Kidney (tissue), 14 donors: ENCODE measurements around the gene LHFPL4. TPM values are rescaled to one million over a fixed set of nuclear protein-coding genes. Genes with fewer than 3 reads are reported as not detected.

ENCODE experiments used
- DNase-seq, 5 donors: peaks; one replicate each; pipeline ENCODE4 v3.0.0-alpha.2; 2013 to 2020
- FAIRE-seq: peaks from 2 replicates; lab custom pipeline; 2012; peaks lifted over from hg19 to GRCh38; lab: Jason Lieb, UNC
- H3K27ac ChIP-seq, 2 donors: one replicate each; pipeline ENCODE4 v1.7.0; 2013; ENCODE audit warnings: low read depth in 2 of 2, low read length in 2 of 2, inconsistent platforms in 1 of 2
- H3K27me3 ChIP-seq: one replicate; pipeline ENCODE4 v1.7.1; 2013; ENCODE audit warnings: low read length, inconsistent platforms; ENCODE audit not compliant: control insufficient read depth, insufficient read depth
- H3K36me3 ChIP-seq, 3 donors: one replicate each; pipeline versions ENCODE4 v1.7.0 to v1.7.1; 2013; ENCODE audit warnings: low read length in 3 of 3, control low read depth in 1 of 3, inconsistent platforms in 1 of 3; ENCODE audit not compliant: insufficient read depth in 3 of 3, control insufficient read depth in 2 of 3
- H3K4me1 ChIP-seq, 3 donors: one replicate each; pipeline versions ENCODE4 v1.7.0 to v1.7.1; 2013; ENCODE audit warnings: low read length in 3 of 3, inconsistent platforms in 1 of 3, low read depth in 1 of 3; ENCODE audit not compliant: control insufficient read depth in 2 of 3, insufficient read depth in 2 of 3
- H3K4me3 ChIP-seq, 3 donors: one replicate each; pipeline versions ENCODE4 v1.7.0 to v1.8.1; 2013; ENCODE audit warnings: low read length in 3 of 3, control low read depth in 1 of 3, inconsistent platforms in 1 of 3
- H3K9ac ChIP-seq, 3 donors: one replicate each; pipeline versions ENCODE4 v1.7.0 to v1.7.1; 2013; ENCODE audit warnings: low read length in 3 of 3, control low read depth in 1 of 3, inconsistent platforms in 1 of 3
- H3K9me3 ChIP-seq, 3 donors: one replicate each; pipeline versions ENCODE4 v1.7.0 to v1.7.1; 2013; ENCODE audit warnings: low read length in 3 of 3, control low read depth in 1 of 3, inconsistent platforms in 1 of 3; ENCODE audit not compliant: control insufficient read depth in 2 of 3, insufficient read depth in 1 of 3
- CTCF ChIP-seq: IDR thresholded peaks from 3 replicates; pipeline ENCODE4 v1.5.1; 2012; ENCODE audit warnings: mild to moderate bottlenecking, moderate library complexity, borderline replicate concordance; ENCODE audit not compliant: insufficient read depth; ENCODE audit errors: extremely low read depth
- intact Hi-C: fragments of 100-400 bp; cut with DNase I; formaldehyde crosslinking; loops from one replicate; pipeline ENCODE4 v1.11.1; 2022
- polyA plus RNA-seq: library from polyadenylated mRNA; stranded (reverse); fragments of 350-450 nt; fragmentation: Illumina TruSeq; extraction: RNeasy Lipid Tissue Mini Kit (QIAGEN cat#74804); gene quantifications from one replicate; pipeline ENCODE4 v1.2.3, GENCODE V29; 2014; ENCODE audit warnings: low read depth, low replicate concordance; ENCODE audit not compliant: insufficient read depth
- total RNA-seq: library from RNA; stranded (reverse); fragmentation: NEBNext Ultra II Directional; extraction: Animal tissue kit (Norgen Biotek cat#: 25700); gene quantifications from one replicate; pipeline ENCODE4 v1.2.1, GENCODE V29; 2021
- donor health status: control.
- donor health status: control.
- donor health status: control.
- donor health status: control.
- donor health status: control.
- donor health status: DM: yes; HTN: yes; CAD: no.
- donor health status: Normal renal cell carcinoma (clear cell type).

LHFPL4 gene
- total and polyA plus RNA-seq, 2 donors from 2014 or later: 0.25 TPM; not detected in 1

GRCh38 chr3:9450126-9450525 is 103.5 kb downstream of the LHFPL4 start:
- intact Hi-C loops: no loop called here
- no peak for FAIRE-seq
- TF ChIP-seq CTCF: no peak

GRCh38 chr3:9448643-9449042 is 105.0 kb downstream of the LHFPL4 start:
- Histone ChIP-seq H3K27me3 (no peaks in the 10 kb centered on the region), H3K9me3 (no peaks in the 10 kb centered on the region), H3K4me3 (no peak overlapping the region), H3K36me3 (peaks cover 21 to 52% (median 38%) of the 10 kb centered on the region in 3 donors), H3K27ac (no peak overlapping the region), H3K9ac (no peak overlapping the region), H3K4me1 (no peaks in the 10 kb centered on the region)
- TF ChIP-seq CTCF: no peak
- FAIRE-seq: no peak
- no peak for DNase-seq
- intact Hi-C loops: no loop called here

More at GRCh38 chr3:9450126-9450525, 103.5 kb downstream of the LHFPL4 start:
- Histone ChIP-seq H3K36me3 (peaks cover 19 to 40% (median 33%) of the 10 kb centered on the region in 3 donors), H3K27ac (no peak overlapping the region), H3K9me3 (no peaks in the 10 kb centered on the region), H3K9ac (no peak overlapping the region), H3K27me3 (no peaks in the 10 kb centered on the region), H3K4me3 (no peak overlapping the region), H3K4me1 (no peaks in the 10 kb centered on the region)
- no peak for DNase-seq

Other genes starting within 250 kb of the LHFPL4 start
- 44.1 TPM for gene THUMPD3, start 190.8 kb downstream of the LHFPL4 start, total RNA-seq
- gene THUMPD3, start 190.8 kb downstream of the LHFPL4 start, polyA plus RNA-seq: 31.9 TPM
- gene SETD5, start 156.2 kb downstream of the LHFPL4 start, total RNA-seq: 112 TPM
- gene SETD5, start 156.2 kb downstream of the LHFPL4 start, polyA plus RNA-seq: 12.1 TPM
- gene MTMR14, start 95.7 kb upstream of the LHFPL4 start, total RNA-seq: 44.5 TPM
- 28.0 TPM for gene MTMR14, start 95.7 kb upstream of the LHFPL4 start, polyA plus RNA-seq
- 0.16 TPM for gene CPNE9, start 150.0 kb upstream of the LHFPL4 start, total RNA-seq
- 0.19 TPM for gene CPNE9, start 150.0 kb upstream of the LHFPL4 start, polyA plus RNA-seq
- gene BRPF1, start 177.9 kb upstream of the LHFPL4 start, total RNA-seq: 22.4 TPM
- 6.2 TPM for gene BRPF1, start 177.9 kb upstream of the LHFPL4 start, polyA plus RNA-seq
- gene OGG1, start 196.1 kb upstream of the LHFPL4 start, total RNA-seq: 31.1 TPM
- gene OGG1, start 196.1 kb upstream of the LHFPL4 start, polyA plus RNA-seq: 51.6 TPM
- 31.2 TPM for gene CAMK1, start 216.1 kb upstream of the LHFPL4 start, total RNA-seq
- gene CAMK1, start 216.1 kb upstream of the LHFPL4 start, polyA plus RNA-seq: 52.7 TPM
- 65.1 TPM for gene TADA3, start 238.7 kb upstream of the LHFPL4 start, total RNA-seq
- 58.4 TPM for gene TADA3, start 238.7 kb upstream of the LHFPL4 start, polyA plus RNA-seq
- gene ARPC4, start 239.3 kb upstream of the LHFPL4 start, total RNA-seq: 164 TPM
- gene ARPC4, start 239.3 kb upstream of the LHFPL4 start, polyA plus RNA-seq: 138 TPM